ENCODE results near the gene MDK.
A peak's percentile ranks its signal among the peaks of the same experiment; 100 is the strongest.
"Not testable (repeated sequence)": the region's sequence is repeated elsewhere in the genome, so short reads cannot be mapped to it uniquely, and the experiment has no call there.

MDK gene

DNA sequence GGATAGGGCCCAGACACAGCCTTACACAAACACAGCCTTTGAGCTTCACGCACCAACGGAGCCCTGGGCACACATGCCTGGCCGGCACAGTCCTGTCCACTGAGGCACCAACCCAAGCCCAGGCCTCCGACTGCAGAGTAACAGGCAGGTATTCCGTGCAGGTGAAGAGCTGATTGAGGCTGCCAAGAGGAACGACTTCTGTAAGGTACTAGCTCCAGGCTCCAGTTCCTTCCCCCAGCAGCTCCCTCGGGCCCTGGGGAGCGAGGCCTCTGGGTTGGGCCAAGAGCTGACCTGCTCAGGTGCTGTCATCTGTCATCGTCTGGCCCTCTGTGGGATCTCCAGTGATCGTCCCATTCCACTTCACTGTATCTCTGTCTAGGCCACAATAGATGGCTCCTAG lies 3.2 kb upstream of the MDK start:
- TF ChIP-seq, protein P1, sequence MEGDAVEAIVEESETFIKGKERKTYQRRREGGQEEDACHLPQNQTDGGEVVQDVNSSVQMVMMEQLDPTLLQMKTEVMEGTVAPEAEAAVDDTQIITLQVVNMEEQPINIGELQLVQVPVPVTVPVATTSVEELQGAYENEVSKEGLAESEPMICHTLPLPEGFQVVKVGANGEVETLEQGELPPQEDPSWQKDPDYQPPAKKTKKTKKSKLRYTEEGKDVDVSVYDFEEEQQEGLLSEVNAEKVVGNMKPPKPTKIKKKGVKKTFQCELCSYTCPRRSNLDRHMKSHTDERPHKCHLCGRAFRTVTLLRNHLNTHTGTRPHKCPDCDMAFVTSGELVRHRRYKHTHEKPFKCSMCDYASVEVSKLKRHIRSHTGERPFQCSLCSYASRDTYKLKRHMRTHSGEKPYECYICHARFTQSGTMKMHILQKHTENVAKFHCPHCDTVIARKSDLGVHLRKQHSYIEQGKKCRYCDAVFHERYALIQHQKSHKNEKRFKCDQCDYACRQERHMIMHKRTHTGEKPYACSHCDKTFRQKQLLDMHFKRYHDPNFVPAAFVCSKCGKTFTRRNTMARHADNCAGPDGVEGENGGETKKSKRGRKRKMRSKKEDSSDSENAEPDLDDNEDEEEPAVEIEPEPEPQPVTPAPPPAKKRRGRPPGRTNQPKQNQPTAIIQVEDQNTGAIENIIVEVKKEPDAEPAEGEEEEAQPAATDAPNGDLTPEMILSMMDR (IDR thresholded peaks at IDR 0.05; ENCODE audit: low read depth, low read length, missing control alignments) = no peak
- no peak overlapping the region for H3K4me3 ChIP-seq (ENCODE audit: low read depth, low read length)
- DNase-seq (ENCODE audit: low read depth) = no peak

- TF ChIP-seq, protein P1 (IDR thresholded peaks at IDR 0.05; ENCODE audit: low read depth, low read length, missing control alignments) = no peak
- no peak overlapping the region for H3K4me3 ChIP-seq (ENCODE audit: low read depth, low read length)
- no peak for DNase-seq (ENCODE audit: low read depth)
Observed at GRCh38 chr11:46378811-46379481, 2.5 kb upstream of the MDK start.

DNA sequence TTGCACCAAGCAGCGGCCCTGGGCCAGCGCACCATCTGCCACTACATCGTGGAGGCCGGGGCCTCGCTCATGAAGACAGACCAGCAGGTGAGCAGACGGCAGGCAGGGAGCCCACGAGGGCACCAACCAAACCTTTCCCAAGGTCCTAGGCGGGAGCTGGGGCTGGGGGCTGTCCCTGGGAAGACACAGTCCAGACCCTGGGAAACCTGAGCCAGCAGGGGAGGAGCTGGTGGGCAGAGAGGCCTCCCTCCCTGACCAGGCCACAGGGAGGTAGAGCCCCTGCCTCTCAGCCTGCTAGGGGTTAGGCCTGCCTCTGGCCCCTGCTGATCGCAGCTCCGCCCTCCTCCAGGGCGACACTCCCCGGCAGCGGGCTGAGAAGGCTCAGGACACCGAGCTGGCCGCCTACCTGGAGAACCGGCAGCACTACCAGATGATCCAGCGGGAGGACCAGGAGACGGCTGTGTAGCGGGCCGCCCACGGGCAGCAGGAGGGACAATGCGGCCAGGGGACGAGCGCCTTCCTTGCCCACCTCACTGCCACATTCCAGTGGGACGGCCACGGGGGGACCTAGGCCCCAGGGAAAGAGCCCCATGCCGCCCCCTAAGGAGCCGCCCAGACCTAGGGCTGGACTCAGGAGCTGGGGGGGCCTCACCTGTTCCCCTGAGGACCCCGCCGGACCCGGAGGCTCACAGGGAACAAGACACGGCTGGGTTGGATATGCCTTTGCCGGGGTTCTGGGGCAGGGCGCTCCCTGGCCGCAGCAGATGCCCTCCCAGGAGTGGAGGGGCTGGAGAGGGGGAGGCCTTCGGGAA lies 1.8 kb upstream of the MDK start:
- not testable (repeated sequence) for H3K4me3 ChIP-seq (ENCODE audit: low read depth, low read length); DNase-seq (ENCODE audit: low read depth)

GRCh38 chr11:46380340-46381047 lies 975 bp upstream of the MDK start:
- no peak for DNase-seq (ENCODE audit: low read depth)
- TF ChIP-seq, protein P1 (IDR thresholded peaks at IDR 0.05; ENCODE audit: low read depth, low read length, missing control alignments) = no peak
- peak overlapping the region; percentile 54 for H3K4me3 ChIP-seq (ENCODE audit: low read depth, low read length)

- DNase-seq (ENCODE audit: low read depth) = no peak
- H3K4me3 ChIP-seq (ENCODE audit: low read depth, low read length) = peak overlapping the region; percentile 38; the same call in 1 of the 2 replicates
- TF ChIP-seq, protein P1 (IDR thresholded peaks at IDR 0.05; ENCODE audit: low read depth, low read length, missing control alignments) = no peak
Observed at GRCh38 chr11:46381819-46382645, 563 bp downstream of the MDK start.

- DNase-seq (ENCODE audit: low read depth) = no peak
Observed at GRCh38 chr11:46382646-46383403, 1.4 kb downstream of the MDK start.

More at GRCh38 chr11:46382646-46383403, 1.4 kb downstream of the MDK start:
- no peak overlapping the region for H3K4me3 ChIP-seq (ENCODE audit: low read depth, low read length)
- TF ChIP-seq, protein P1 (IDR thresholded peaks at IDR 0.05; ENCODE audit: low read depth, low read length, missing control alignments) = peak; percentile 34

Data from GM12864 (cell line).